ENCODE data around the gene SNAP23.

The SNAP23 gene

DNA sequence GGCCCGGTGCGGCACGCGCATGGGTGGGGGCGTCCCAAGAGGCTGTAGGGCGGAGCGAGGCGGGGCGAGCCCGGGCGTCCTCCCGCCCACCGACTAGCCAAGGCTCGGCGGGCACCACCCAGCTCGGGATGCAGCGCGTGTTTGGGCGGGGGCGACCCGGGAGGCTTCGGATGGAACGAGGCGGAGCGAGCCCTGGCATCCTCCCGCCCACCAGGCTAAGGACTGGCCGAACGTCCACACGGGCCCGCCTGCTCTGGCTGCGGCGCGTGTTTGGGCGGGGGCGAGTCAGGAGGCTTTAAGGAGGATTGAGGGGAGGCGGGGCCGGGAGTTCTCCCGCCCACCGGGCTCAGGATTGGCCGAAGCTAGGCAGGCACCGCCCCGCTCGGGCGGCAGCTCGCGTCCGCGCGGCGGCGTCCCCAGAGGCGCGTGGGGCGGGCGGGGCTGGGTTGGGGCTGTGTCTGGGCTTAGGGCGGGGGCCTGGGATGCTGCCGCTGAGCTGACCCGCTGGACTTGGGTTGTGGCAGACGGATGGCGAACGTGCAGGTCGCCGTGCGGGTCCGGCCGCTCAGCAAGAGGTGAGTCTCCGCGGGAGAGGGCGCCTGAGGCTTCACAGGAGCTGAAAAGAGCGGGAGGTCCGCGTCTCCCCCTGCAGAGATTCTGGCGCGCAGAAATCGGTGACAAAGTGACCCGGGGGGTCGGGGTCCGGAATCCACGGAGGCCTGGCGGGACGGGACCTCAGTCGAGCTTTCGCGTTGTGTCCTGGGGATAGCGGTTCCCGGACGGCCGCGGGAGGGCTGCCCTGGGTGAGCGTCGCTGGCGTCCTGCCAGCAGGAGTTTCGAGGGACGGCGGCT, 80.0 kb downstream of the SNAP23 start, which contains the start of gene STARD9:
STARD9 (plus strand) TSS at position 419 of the 852 bp plus-strand sequence; CDS start at position 529, 110 bp downstream.
- peak; percentile 89 for DNase-seq (ENCODE audit: low spot score)

DNA sequence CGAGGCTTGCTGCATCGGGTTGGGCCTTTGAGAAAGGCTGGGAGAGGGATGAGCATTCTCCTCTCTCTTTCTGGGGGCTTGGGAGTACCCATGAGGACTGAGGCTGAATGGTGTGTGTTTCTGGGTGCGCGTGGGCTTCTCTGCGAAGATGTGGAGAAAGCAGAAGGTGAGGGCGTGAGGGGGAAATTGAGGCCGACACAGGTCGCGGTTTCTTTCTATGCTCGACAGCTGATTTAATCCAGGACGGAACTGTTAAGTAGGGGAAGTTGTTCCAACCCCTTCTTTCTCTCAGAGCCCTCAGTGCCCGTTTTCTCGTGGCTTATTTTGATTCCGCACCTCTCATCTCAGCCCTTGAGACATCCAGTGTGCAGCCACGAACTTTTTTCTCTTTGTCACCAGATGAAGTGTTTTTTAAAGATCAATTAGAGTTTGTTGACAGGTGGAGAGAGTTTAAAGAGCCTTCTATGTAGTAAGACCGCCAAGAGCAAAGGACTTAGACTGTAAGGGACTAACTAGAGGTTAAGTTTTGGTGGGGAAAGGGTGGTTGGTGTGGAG, 80.7 kb downstream of the SNAP23 start:
- no peak for DNase-seq (ENCODE audit: low spot score)

DNA sequence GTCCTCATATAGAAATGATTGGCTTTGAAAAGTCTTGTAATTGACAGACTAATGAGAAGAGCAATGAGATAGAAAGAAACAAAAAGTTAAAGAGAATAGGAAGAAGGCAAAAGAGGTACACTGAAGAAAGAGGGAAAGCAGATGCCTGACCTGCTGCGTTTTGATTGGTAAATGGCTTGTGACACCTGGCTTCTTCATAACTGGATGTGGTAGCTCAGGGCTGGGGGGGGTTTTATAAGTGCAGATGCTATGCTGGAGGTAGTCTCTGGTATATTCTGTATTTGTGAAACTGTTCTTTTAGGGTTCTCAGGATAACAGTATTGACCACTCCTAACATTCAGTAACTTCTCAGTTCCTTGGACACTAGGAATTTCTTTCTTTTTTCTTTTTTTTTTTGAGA, 81.3 kb downstream of the SNAP23 start:
- no peak for DNase-seq (ENCODE audit: low spot score)

GRCh38 chr15:42577514-42578031, 82.1 kb downstream of the SNAP23 start:
- DNase-seq (ENCODE audit: low spot score), result no peak

GRCh38 chr15:42578984-42579537, 83.6 kb downstream of the SNAP23 start:
- no peak for DNase-seq (ENCODE audit: low spot score)

DNA sequence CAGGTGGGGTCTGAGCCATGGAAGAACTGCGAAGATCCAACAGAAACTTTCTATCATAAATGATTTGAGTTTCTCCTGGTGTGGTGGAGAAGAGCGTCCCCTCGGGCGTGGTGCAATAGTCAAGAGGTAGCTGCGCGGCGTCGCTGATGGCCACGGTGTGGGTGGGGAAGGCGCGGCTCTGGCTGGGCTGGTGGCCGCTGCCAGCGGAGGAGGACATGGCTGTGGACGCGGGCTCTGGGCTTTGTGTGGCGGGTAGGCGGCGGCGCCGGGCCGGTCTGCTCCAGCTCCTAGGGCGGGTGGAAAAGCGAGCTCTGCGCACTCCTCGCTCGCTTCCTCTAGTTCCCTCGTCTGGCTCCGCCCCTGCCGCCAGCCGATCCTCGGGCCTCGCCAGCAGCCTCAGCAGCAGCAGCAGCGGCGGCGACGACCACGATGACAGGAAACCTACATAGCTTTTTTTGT, 85.9 kb downstream of the SNAP23 start:
- peak; percentile 59 for DNase-seq (ENCODE audit: low spot score)
